Stimulated activated CD8-positive, alpha-beta memory T cell treated with anti-CD3 and anti-CD28 coated beads, Interleukin-7, amount 100 ng/mL, for 1 hour (primary cell): ENCODE results near the gene GABBR2.

Source experiments
- DNase-seq, 2 donors: peaks; one replicate each; pipeline ENCODE4 v3.0.0-alpha.2; 2020; ENCODE audit warnings: low read depth in 2 of 2

Gene GABBR2

GRCh38 chr9:98344581-98344980, 364.2 kb downstream of the GABBR2 start:
- no peak for DNase-seq

GRCh38 chr9:98342820-98343210, 365.9 kb downstream of the GABBR2 start:
- DNase-seq, result no peak

GRCh38 chr9:98342098-98342819, 366.5 kb downstream of the GABBR2 start:
- no peak for DNase-seq

GRCh38 chr9:98341157-98342097, 367.3 kb downstream of the GABBR2 start:
- DNase-seq, result no peak

GRCh38 chr9:98339987-98340800, 368.5 kb downstream of the GABBR2 start:
- DNase-seq, result no peak

GRCh38 chr9:98335661-98336060, 373.1 kb downstream of the GABBR2 start:
- DNase-seq, result no peak

- DNase-seq, result no peak
Measured at GRCh38 chr9:98334796-98335195, 373.9 kb downstream of the GABBR2 start.

GRCh38 chr9:98333703-98334582, 374.8 kb downstream of the GABBR2 start:
- no peak for DNase-seq

- DNase-seq, result no peak
Measured at GRCh38 chr9:98332405-98332831, 376.3 kb downstream of the GABBR2 start.

GRCh38 chr9:98331536-98332259, 377.0 kb downstream of the GABBR2 start:
- DNase-seq, result no peak

- no peak for DNase-seq
Measured at GRCh38 chr9:98330831-98331230, 377.9 kb downstream of the GABBR2 start.

GRCh38 chr9:98329904-98330303, 378.8 kb downstream of the GABBR2 start:
- no peak for DNase-seq

GRCh38 chr9:98329281-98329680, 379.5 kb downstream of the GABBR2 start:
- no peak for DNase-seq

- no peak for DNase-seq
Measured at GRCh38 chr9:98328770-98329169, 380.0 kb downstream of the GABBR2 start.

- no peak for DNase-seq
Measured at GRCh38 chr9:98328141-98328540, 380.6 kb downstream of the GABBR2 start.

- no peak for DNase-seq
Measured at GRCh38 chr9:98327249-98327561, 381.5 kb downstream of the GABBR2 start.

- no peak for DNase-seq
Measured at GRCh38 chr9:98326459-98327248, 382.1 kb downstream of the GABBR2 start.

GRCh38 chr9:98324801-98325200, 383.9 kb downstream of the GABBR2 start:
- no peak for DNase-seq

- DNase-seq, result no peak
Measured at GRCh38 chr9:98323831-98324135, 385.0 kb downstream of the GABBR2 start.
